Tibial artery (tissue), 4 donors: ENCODE data around the gene PRSS53.

Experiments used
- DNase-seq, 2 donors: peaks; one replicate each; pipeline ENCODE4 v3.0.0-alpha.2; 2019
- H3K27ac ChIP-seq, 2 donors: fragments of 200-600 bp; sonication (generic) in 1 of 2; 1 replicate in 1 of 2; 2 replicates in 1 of 2; pipeline ENCODE4 v1.5.1; 2018 to 2019; ENCODE audit warnings: mild to moderate bottlenecking in 1 of 2
- H3K27me3 ChIP-seq, 2 donors: fragments of 200-600 bp; sonication (generic) in 1 of 2; one replicate each; pipeline versions ENCODE4 v1.5.1 to v1.6.0; 2016 to 2019
- H3K36me3 ChIP-seq, 3 donors: fragments of 200-600 bp; sonication (generic) in 2 of 3; one replicate each; pipeline ENCODE4 v1.5.1; 2016 to 2019; ENCODE audit warnings: mild to moderate bottlenecking in 2 of 3
- H3K4me1 ChIP-seq, 4 donors: fragments of 200-600 bp; sonication (generic) in 2 of 4; 1 replicate in 3 of 4; 2 replicates in 1 of 4; pipeline ENCODE4 v1.5.1; 2016 to 2019
- H3K4me3 ChIP-seq, 2 donors: fragments of 200-600 bp; sonication (generic) in 1 of 2; 1 replicate in 1 of 2; 2 replicates in 1 of 2; pipeline ENCODE4 v1.5.1; 2018 to 2019; ENCODE audit warnings: mild to moderate bottlenecking in 2 of 2
- H3K9me3 ChIP-seq, 3 donors: fragments of 200-600 bp; sonication (generic) in 1 of 3; one replicate each; pipeline ENCODE4 v1.5.1; 2016 to 2019
- CTCF ChIP-seq, 2 experiments: fragments of 200-600 bp in 1 of 2; fragments of 450-650 bp in 1 of 2; IDR thresholded peaks; one replicate each; pipeline ENCODE4 v1.5.1; 2017 to 2019; ENCODE audit warnings: antibody characterized with exemption in 2 of 2, mild to moderate bottlenecking in 1 of 2, moderate library complexity in 1 of 2
- intact Hi-C: fragments of 100-400 bp; cut with DNase I; formaldehyde crosslinking; loops from one replicate; pipeline ENCODE4 v1.15.0; 2023; ENCODE audit warnings: low total_unique reads

Gene PRSS53

GRCh38 chr16:31083981-31084380, 4.8 kb downstream of the PRSS53 start:
- Histone ChIP-seq H3K27me3 (no peaks in the 10 kb centered on the region), H3K36me3 (peaks cover 22 to 98% (median 82%) of the 10 kb centered on the region in 3 donors), H3K4me1 (peaks cover 0 to 12% (median 7%) of the 10 kb centered on the region in 4 donors), H3K27ac (no peak overlapping the region), H3K9me3 (no peaks in the 10 kb centered on the region), H3K4me3 (no peak overlapping the region)
- intact Hi-C loops, result no loop called here
- TF ChIP-seq CTCF (IDR thresholded peaks at IDR 0.05), result no peak
- DNase-seq, result no peak

- Histone ChIP-seq H3K27me3 (no peaks in the 10 kb centered on the region), H3K4me3 (no peak overlapping the region), H3K27ac (no peak overlapping the region), H3K4me1 (peaks cover 0 to 12% (median 7%) of the 10 kb centered on the region in 4 donors), H3K9me3 (no peaks in the 10 kb centered on the region), H3K36me3 (peaks cover 27 to 99% (median 86%) of the 10 kb centered on the region in 3 donors)
- no peak for TF ChIP-seq CTCF (IDR thresholded peaks at IDR 0.05)
- no peak for DNase-seq
- intact Hi-C loops, result no loop called here
Measured at GRCh38 chr16:31083556-31083955, 5.2 kb downstream of the PRSS53 start.

- DNase-seq, result no peak
Measured at GRCh38 chr16:31083081-31083480, 5.7 kb downstream of the PRSS53 start.

GRCh38 chr16:31082368-31083045, 6.2 kb downstream of the PRSS53 start:
- no peak for DNase-seq
- Histone ChIP-seq H3K4me1 (peaks cover 0 to 12% (median 7%) of the 10 kb centered on the region in 4 donors), H3K4me3 (no peak overlapping the region), H3K36me3 (peaks cover 36 to 99% (median 91%) of the 10 kb centered on the region in 3 donors), H3K27ac (no peak overlapping the region), H3K27me3 (no peaks in the 10 kb centered on the region), H3K9me3 (no peaks in the 10 kb centered on the region)
- intact Hi-C loops, result no loop called here
- TF ChIP-seq CTCF (IDR thresholded peaks at IDR 0.05), result no peak

More at GRCh38 chr16:31083081-31083480, 5.7 kb downstream of the PRSS53 start:
- no peak overlapping the region for H3K27ac ChIP-seq
- intact Hi-C loops, result no loop called here
- H3K36me3 ChIP-seq, result peaks cover 31 to 99% (median 91%) of the 10 kb centered on the region in 3 donors
- no peak overlapping the region for H3K4me3 ChIP-seq
- peaks cover 0 to 12% (median 7%) of the 10 kb centered on the region in 4 donors for H3K4me1 ChIP-seq
- TF ChIP-seq CTCF (IDR thresholded peaks at IDR 0.05), result no peak
- no peaks in the 10 kb centered on the region for H3K27me3 ChIP-seq
- no peaks in the 10 kb centered on the region for H3K9me3 ChIP-seq

- DNase-seq, result no peak
- peaks cover 43 to 99% (median 91%) of the 10 kb centered on the region in 3 donors for H3K36me3 ChIP-seq
Measured at GRCh38 chr16:31081428-31082351, 7.1 kb downstream of the PRSS53 start.

More at GRCh38 chr16:31081428-31082351, 7.1 kb downstream of the PRSS53 start:
- no peak for TF ChIP-seq CTCF (IDR thresholded peaks at IDR 0.05)
- Histone ChIP-seq H3K27ac (no peak overlapping the region), H3K27me3 (no peaks in the 10 kb centered on the region), H3K4me1 (peaks cover 0 to 12% (median 7%) of the 10 kb centered on the region in 4 donors), H3K4me3 (no peak overlapping the region), H3K9me3 (no peaks in the 10 kb centered on the region)
- intact Hi-C loops, result no loop called here
